ENCODE results near the gene KIAA1549.

Gene KIAA1549

GRCh38 chr7:138964624-138965436 is 16.4 kb downstream of the KIAA1549 start:
- no peak for DNase-seq (ENCODE audit: low spot score)
- TF ChIP-seq CTCF (IDR thresholded peaks at IDR 0.05; ENCODE audit: extremely low read depth, insufficient read depth, missing control alignments) = no peak
- in situ Hi-C loops (cut with MboI; ENCODE audit: low pct_unique_long_range_greater_than_20kb, low sequenced_read_pairs, unreplicated experiment) = no loop called here

GRCh38 chr7:138963675-138964074 is 17.5 kb downstream of the KIAA1549 start:
- in situ Hi-C loops (cut with MboI; ENCODE audit: low pct_unique_long_range_greater_than_20kb, low sequenced_read_pairs, unreplicated experiment) = no loop called here
- no peak for DNase-seq (ENCODE audit: low spot score)
- TF ChIP-seq CTCF (IDR thresholded peaks at IDR 0.05; ENCODE audit: extremely low read depth, insufficient read depth, missing control alignments) = no peak

GRCh38 chr7:138962561-138963270 is 18.5 kb downstream of the KIAA1549 start:
- DNase-seq (ENCODE audit: low spot score) = no peak
- TF ChIP-seq CTCF (IDR thresholded peaks at IDR 0.05; ENCODE audit: extremely low read depth, insufficient read depth, missing control alignments) = no peak

GRCh38 chr7:138961159-138961558 is 20.0 kb downstream of the KIAA1549 start:
- no peak for TF ChIP-seq CTCF (IDR thresholded peaks at IDR 0.05; ENCODE audit: extremely low read depth, insufficient read depth, missing control alignments)
- DNase-seq (ENCODE audit: low spot score) = no peak
- in situ Hi-C loops (cut with MboI; ENCODE audit: low pct_unique_long_range_greater_than_20kb, low sequenced_read_pairs, unreplicated experiment) = no loop called here

More at GRCh38 chr7:138962561-138963270, 18.5 kb downstream of the KIAA1549 start:
- in situ Hi-C loops (cut with MboI; ENCODE audit: low pct_unique_long_range_greater_than_20kb, low sequenced_read_pairs, unreplicated experiment) = no loop called here

GRCh38 chr7:138958391-138958956 is 22.7 kb downstream of the KIAA1549 start:
- no peak for DNase-seq (ENCODE audit: low spot score)
- in situ Hi-C loops (cut with MboI; ENCODE audit: low pct_unique_long_range_greater_than_20kb, low sequenced_read_pairs, unreplicated experiment) = no loop called here
- no peak for TF ChIP-seq CTCF (IDR thresholded peaks at IDR 0.05; ENCODE audit: extremely low read depth, insufficient read depth, missing control alignments)

GRCh38 chr7:138957753-138958390 is 23.3 kb downstream of the KIAA1549 start:
- DNase-seq (ENCODE audit: low spot score) = no peak
- no peak for TF ChIP-seq CTCF (IDR thresholded peaks at IDR 0.05; ENCODE audit: extremely low read depth, insufficient read depth, missing control alignments)
- in situ Hi-C loops (cut with MboI; ENCODE audit: low pct_unique_long_range_greater_than_20kb, low sequenced_read_pairs, unreplicated experiment) = no loop called here
